ENCODE results near the gene RESP18.
A peak's percentile ranks its signal among the peaks of the same experiment; 100 is the strongest.

The RESP18 gene

DNA sequence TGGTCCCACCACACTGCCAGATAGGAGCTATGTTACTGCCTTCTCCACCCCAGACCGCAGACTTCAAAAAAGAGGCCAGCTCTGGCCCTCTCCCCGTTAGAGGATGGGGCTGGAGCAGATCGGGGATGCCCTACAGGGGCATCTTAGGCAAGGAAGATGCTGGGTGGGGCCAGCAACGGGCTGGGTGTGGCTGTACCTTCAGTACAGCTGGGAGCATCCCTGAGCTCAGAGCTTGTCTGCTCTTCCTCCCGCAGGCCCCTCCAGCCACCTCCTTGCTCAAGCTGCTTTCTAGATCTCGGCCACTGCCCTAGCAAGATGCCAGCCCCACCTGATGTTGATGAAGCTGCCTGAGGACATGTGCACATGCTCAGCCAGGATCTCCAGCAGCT is 33.2 kb downstream of the RESP18 start:
- no peaks in the 10 kb centered on the region for H3K9me3 ChIP-seq (replicated peaks; ENCODE audit: insufficient read depth, low read length)

DNA sequence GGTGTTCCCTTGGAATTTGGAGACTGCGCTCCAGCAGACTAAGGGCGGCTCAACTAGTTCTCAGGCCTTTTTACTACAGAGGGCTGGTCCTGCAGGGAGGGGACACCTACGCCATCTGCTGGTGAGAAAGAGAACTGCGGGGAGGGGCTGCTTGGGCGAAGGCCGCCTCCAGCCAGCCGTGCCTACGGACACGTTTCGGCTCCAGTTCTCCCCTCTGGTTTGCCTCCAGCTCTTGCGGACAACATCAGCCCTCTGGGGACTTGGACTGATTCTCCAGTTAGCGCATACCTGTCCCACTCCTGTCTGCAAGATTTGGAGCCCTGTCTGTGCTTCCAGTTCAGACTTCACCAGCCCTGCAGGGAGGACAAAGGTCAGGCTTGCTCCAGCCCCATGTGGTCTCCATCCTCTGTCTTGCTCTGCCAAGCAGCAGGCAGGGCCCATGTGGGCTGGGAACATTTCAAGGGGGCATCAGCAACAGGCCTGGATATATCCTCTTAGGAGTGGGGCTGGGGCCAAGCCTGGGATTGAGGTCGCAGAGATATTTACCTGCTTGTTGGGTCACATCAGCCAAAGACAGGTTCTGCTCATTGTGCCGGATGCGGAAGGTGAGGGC is 33.7 kb downstream of the RESP18 start:
- Histone ChIP-seq H3K4me3 (ENCODE audit: low read length) (no peak overlapping the region), H4K20me1 (ENCODE audit: insufficient read depth, low read length) (no peaks in the 10 kb centered on the region), H3K9me3 (replicated peaks; ENCODE audit: insufficient read depth, low read length) (no peaks in the 10 kb centered on the region), H3F3A (ENCODE audit: insufficient read depth, low read length) (peaks cover 10% of the 10 kb centered on the region; the same call in 1 of the 2 replicates), H3K9ac (ENCODE audit: low read length) (no peak overlapping the region), H3K4me2 (ENCODE audit: low read depth, low read length) (peak overlapping the region; percentile 20; the same call in 1 of the 2 replicates), H3K79me2 (ENCODE audit: low read length) (no peaks in the 10 kb centered on the region), H2AFZ (ENCODE audit: low read length) (0 out of 2 replicates have a peak overlapping the region, but pooled peaks have one; percentile 5), H3K27me3 (replicated peaks; ENCODE audit: insufficient read depth, low read length) (peaks cover 40% of the 10 kb centered on the region), H3K9me2 (replicated peaks; ENCODE audit: insufficient read depth, low read length) (no peaks in the 10 kb centered on the region), H3K27ac (ENCODE audit: low read length) (no peak overlapping the region), H3K4me1 (ENCODE audit: low read length) (peaks cover 21% of the 10 kb centered on the region), H3K36me3 (replicated peaks; ENCODE audit: insufficient read depth, low read length) (no peaks in the 10 kb centered on the region)
- TF ChIP-seq EZH2 (optimal IDR thresholded peaks at IDR 0.05; ENCODE audit: low read depth, low read length), result no peak
- TF ChIP-seq, protein P1, sequence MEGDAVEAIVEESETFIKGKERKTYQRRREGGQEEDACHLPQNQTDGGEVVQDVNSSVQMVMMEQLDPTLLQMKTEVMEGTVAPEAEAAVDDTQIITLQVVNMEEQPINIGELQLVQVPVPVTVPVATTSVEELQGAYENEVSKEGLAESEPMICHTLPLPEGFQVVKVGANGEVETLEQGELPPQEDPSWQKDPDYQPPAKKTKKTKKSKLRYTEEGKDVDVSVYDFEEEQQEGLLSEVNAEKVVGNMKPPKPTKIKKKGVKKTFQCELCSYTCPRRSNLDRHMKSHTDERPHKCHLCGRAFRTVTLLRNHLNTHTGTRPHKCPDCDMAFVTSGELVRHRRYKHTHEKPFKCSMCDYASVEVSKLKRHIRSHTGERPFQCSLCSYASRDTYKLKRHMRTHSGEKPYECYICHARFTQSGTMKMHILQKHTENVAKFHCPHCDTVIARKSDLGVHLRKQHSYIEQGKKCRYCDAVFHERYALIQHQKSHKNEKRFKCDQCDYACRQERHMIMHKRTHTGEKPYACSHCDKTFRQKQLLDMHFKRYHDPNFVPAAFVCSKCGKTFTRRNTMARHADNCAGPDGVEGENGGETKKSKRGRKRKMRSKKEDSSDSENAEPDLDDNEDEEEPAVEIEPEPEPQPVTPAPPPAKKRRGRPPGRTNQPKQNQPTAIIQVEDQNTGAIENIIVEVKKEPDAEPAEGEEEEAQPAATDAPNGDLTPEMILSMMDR (IDR thresholded peaks at IDR 0.05; ENCODE audit: low read length), result peak; percentile 96
- peak; percentile 77 for DNase-seq

More for the DNA sequence above, 33.2 kb downstream of the RESP18 start:
- no peaks in the 10 kb centered on the region for H4K20me1 ChIP-seq (ENCODE audit: insufficient read depth, low read length)
- peak overlapping the region; percentile 15; the same call in 1 of the 2 replicates for H3K4me2 ChIP-seq (ENCODE audit: low read depth, low read length)
- no peaks in the 10 kb centered on the region for H3K9me2 ChIP-seq (replicated peaks; ENCODE audit: insufficient read depth, low read length)
- no peak overlapping the region for H3K9ac ChIP-seq (ENCODE audit: low read length)
- H2AFZ ChIP-seq (ENCODE audit: low read length), result no peak overlapping the region
- H3F3A ChIP-seq (ENCODE audit: insufficient read depth, low read length), result peaks cover 10% of the 10 kb centered on the region; the same call in 1 of the 2 replicates
- DNase-seq, result no peak
- H3K4me3 ChIP-seq (ENCODE audit: low read length), result no peak overlapping the region
- H3K36me3 ChIP-seq (replicated peaks; ENCODE audit: insufficient read depth, low read length), result no peaks in the 10 kb centered on the region
- TF ChIP-seq EZH2phosphoT487 (IDR thresholded peaks at IDR 0.05; ENCODE audit: low read length) (no peak), EZH2 (optimal IDR thresholded peaks at IDR 0.05; ENCODE audit: low read depth, low read length) (no peak)
- TF ChIP-seq, protein P1 (IDR thresholded peaks at IDR 0.05; ENCODE audit: low read length), result no peak
- H3K79me2 ChIP-seq (ENCODE audit: low read length), result no peaks in the 10 kb centered on the region
- H3K27me3 ChIP-seq (replicated peaks; ENCODE audit: insufficient read depth, low read length), result peaks cover 45% of the 10 kb centered on the region
- H3K4me1 ChIP-seq (ENCODE audit: low read length), result peaks cover 21% of the 10 kb centered on the region
- no peak overlapping the region for H3K27ac ChIP-seq (ENCODE audit: low read length)

DNA sequence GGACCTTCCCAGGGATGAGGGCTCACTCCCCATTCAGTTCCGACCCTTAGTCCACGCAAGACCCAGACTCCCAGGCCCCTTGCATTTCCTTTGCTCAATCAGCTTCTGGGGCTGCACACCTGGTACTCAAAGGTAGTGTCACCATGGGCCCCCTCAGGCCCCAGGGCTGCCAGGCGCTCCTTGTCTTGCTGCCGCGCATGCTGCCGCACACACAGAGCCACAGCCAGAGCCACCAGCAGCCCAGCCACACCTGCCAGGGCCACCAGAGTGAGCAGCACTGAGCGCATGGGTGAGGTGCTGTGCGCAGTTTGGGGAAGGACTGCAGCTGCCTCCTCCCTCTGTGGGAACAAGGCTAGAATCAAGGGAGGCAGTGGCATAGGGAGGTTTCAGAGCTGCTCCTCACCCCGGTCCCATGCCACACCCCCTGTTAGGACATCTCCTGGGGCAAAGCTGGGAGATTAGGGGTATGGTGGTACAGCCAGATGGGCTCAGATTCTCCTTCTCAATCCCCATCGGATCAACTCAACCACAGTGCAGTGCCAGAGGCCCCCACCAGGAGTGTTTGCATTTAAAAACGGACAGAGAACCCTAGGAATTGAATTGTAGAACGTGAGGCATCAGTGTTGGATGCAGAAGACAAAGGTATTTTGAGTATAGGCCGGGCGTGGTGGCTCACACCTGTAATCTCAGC is 34.6 kb downstream of the RESP18 start:
- H3K9me2 ChIP-seq (replicated peaks; ENCODE audit: insufficient read depth, low read length), result no peaks in the 10 kb centered on the region
- no peaks in the 10 kb centered on the region for H3K36me3 ChIP-seq (replicated peaks; ENCODE audit: insufficient read depth, low read length)
- peaks cover 10% of the 10 kb centered on the region; the same call in 1 of the 2 replicates for H3F3A ChIP-seq (ENCODE audit: insufficient read depth, low read length)
- no peak overlapping the region for H3K4me2 ChIP-seq (ENCODE audit: low read depth, low read length)
- H3K4me1 ChIP-seq (ENCODE audit: low read length), result peaks cover 21% of the 10 kb centered on the region
- H2AFZ ChIP-seq (ENCODE audit: low read length), result no peak overlapping the region
- H4K20me1 ChIP-seq (ENCODE audit: insufficient read depth, low read length), result no peaks in the 10 kb centered on the region
- TF ChIP-seq EZH2 (optimal IDR thresholded peaks at IDR 0.05; ENCODE audit: low read depth, low read length) (no peak), EZH2phosphoT487 (IDR thresholded peaks at IDR 0.05; ENCODE audit: low read length) (no peak)
- TF ChIP-seq, protein P1 (IDR thresholded peaks at IDR 0.05; ENCODE audit: low read length), result no peak
- H3K9ac ChIP-seq (ENCODE audit: low read length), result no peak overlapping the region
- no peaks in the 10 kb centered on the region for H3K9me3 ChIP-seq (replicated peaks; ENCODE audit: insufficient read depth, low read length)
- no peak overlapping the region for H3K27ac ChIP-seq (ENCODE audit: low read length)
- DNase-seq, result no peak
- no peaks in the 10 kb centered on the region for H3K79me2 ChIP-seq (ENCODE audit: low read length)
- H3K27me3 ChIP-seq (replicated peaks; ENCODE audit: insufficient read depth, low read length), result peaks cover 31% of the 10 kb centered on the region
- H3K4me3 ChIP-seq (ENCODE audit: low read length), result no peak overlapping the region

Data from MM.1S (cell line).